Endothelial cell (in vitro differentiated cells): ENCODE measurements around the gene ALOX15B. TPM values are rescaled to one million over a fixed set of nuclear protein-coding genes. Genes with fewer than 3 reads are reported as not detected.
"Not testable (repeated sequence)": the region's sequence is repeated elsewhere in the genome, so short reads cannot be mapped to it uniquely, and the experiment has no call there.

Experiments
- DNase-seq: peaks from one replicate; pipeline ENCODE4 v3.0.0; 2021; ENCODE audit warnings: low spot score
- H3K27ac Mint-ChIP-seq: one replicate; pipeline ENCODE4 v1.8.0; 2021; ENCODE audit warnings: mixed read lengths, inconsistent platforms; ENCODE audit not compliant: unreplicated experiment
- H3K27me3 Mint-ChIP-seq: one replicate; pipeline ENCODE4 v1.8.0; 2021; ENCODE audit warnings: mild to moderate bottlenecking, moderate library complexity, mixed read lengths, inconsistent platforms; ENCODE audit not compliant: unreplicated experiment
- H3K36me3 Mint-ChIP-seq: one replicate; pipeline ENCODE4 v1.8.0; 2021; ENCODE audit warnings: mild to moderate bottlenecking, low read depth, mixed read lengths, inconsistent platforms; ENCODE audit not compliant: unreplicated experiment
- H3K4me1 Mint-ChIP-seq: one replicate; pipeline ENCODE4 v1.8.0; 2021; ENCODE audit warnings: mild to moderate bottlenecking, mixed read lengths, inconsistent platforms; ENCODE audit not compliant: unreplicated experiment
- H3K4me3 Mint-ChIP-seq: one replicate; pipeline ENCODE4 v1.8.0; 2021; ENCODE audit warnings: mild to moderate bottlenecking, mixed read lengths, inconsistent platforms; ENCODE audit not compliant: unreplicated experiment
- H3K9me3 Mint-ChIP-seq: one replicate; pipeline ENCODE4 v1.8.0; 2021; ENCODE audit warnings: mixed read lengths, inconsistent platforms; ENCODE audit not compliant: unreplicated experiment
- total RNA-seq: library from RNA; stranded (reverse); fragmentation: NEBNext Ultra II Directional; extraction: Animal tissue kit (Norgen Biotek cat#: 25700); gene quantifications from one replicate; pipeline ENCODE4 v1.2.1, GENCODE V29; 2021; ENCODE audit not compliant: unreplicated experiment
- TF ChIP-seq, protein P1 (sequence below): fragments of 200-600 bp; sonication (generic); IDR thresholded peaks from one replicate; pipeline ENCODE4 v1.5.0; 2021; ENCODE audit warnings: antibody characterized with exemption; ENCODE audit not compliant: unreplicated experiment

The ALOX15B gene
- total RNA-seq, 1 donor from 2014 or later: 0.13 TPM

GRCh38 chr17:8074554-8074953, 35.7 kb downstream of the ALOX15B start:
- peak overlapping the region; percentile 94 for H3K27ac Mint-ChIP-seq
- no peak for DNase-seq
- peaks cover 42% of the 10 kb centered on the region for H3K27me3 Mint-ChIP-seq
- H3K4me1 Mint-ChIP-seq: peaks cover 51% of the 10 kb centered on the region
- no peaks in the 10 kb centered on the region for H3K9me3 Mint-ChIP-seq
- peak overlapping the region; percentile 47 for H3K4me3 Mint-ChIP-seq
- H3K36me3 Mint-ChIP-seq: peaks cover 4% of the 10 kb centered on the region
- TF ChIP-seq, protein P1, sequence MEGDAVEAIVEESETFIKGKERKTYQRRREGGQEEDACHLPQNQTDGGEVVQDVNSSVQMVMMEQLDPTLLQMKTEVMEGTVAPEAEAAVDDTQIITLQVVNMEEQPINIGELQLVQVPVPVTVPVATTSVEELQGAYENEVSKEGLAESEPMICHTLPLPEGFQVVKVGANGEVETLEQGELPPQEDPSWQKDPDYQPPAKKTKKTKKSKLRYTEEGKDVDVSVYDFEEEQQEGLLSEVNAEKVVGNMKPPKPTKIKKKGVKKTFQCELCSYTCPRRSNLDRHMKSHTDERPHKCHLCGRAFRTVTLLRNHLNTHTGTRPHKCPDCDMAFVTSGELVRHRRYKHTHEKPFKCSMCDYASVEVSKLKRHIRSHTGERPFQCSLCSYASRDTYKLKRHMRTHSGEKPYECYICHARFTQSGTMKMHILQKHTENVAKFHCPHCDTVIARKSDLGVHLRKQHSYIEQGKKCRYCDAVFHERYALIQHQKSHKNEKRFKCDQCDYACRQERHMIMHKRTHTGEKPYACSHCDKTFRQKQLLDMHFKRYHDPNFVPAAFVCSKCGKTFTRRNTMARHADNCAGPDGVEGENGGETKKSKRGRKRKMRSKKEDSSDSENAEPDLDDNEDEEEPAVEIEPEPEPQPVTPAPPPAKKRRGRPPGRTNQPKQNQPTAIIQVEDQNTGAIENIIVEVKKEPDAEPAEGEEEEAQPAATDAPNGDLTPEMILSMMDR: no peak

- Mint-ChIP-seq H3K27me3 (peaks cover 39% of the 10 kb centered on the region), H3K4me1 (peaks cover 48% of the 10 kb centered on the region), H3K9me3 (no peaks in the 10 kb centered on the region), H3K4me3 (peak overlapping the region; percentile 47), H3K27ac (peak overlapping the region; percentile 94), H3K36me3 (peaks cover 4% of the 10 kb centered on the region)
- no peak for DNase-seq
- TF ChIP-seq, protein P1: no peak
These were observed 36.2 kb downstream of the ALOX15B start for GRCh38 chr17:8075081-8075480.

DNA sequence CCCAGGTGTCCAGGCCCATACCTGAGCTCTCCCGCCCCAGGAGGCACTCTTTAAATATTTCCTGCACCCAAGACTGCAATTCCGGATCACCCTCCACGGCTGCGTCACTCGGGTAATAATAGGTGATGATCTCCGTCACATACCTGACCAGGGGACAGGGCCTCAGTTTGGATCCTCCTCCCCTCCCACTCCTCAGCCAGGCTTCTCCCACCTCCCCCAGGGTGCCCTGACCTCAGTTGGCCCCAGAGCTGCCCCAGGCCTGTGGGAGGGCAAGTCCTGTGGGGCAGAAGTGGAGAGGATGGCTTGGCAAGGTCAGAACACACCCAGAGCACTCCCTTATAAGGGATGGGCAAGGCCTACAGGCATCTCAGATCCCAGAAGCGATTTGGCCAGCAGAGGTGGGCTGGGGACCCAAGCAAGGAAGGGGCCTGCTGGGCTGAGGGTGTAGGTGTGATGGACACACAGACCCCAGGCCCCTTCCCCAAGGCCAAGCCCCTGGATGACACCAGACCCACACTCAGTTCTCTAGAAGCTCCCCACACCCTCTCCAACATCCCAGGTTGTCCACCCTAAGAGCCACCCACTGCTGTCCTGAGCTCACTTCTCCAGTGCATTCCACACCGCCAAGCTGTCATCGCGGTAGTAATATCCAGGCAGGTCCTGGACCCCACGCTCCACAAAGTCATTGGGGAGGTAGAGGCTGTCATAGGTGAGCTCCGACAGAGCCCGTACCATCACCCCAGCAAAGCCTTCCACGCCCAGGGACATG, 36.9 kb downstream of the ALOX15B start:
- Mint-ChIP-seq H3K36me3 (peaks cover 4% of the 10 kb centered on the region), H3K4me1 (peaks cover 42% of the 10 kb centered on the region), H3K9me3 (no peaks in the 10 kb centered on the region), H3K27ac (peak overlapping the region; percentile 94), H3K4me3 (no peak overlapping the region), H3K27me3 (peaks cover 39% of the 10 kb centered on the region)
- DNase-seq: no peak
- TF ChIP-seq, protein P1: no peak

DNA sequence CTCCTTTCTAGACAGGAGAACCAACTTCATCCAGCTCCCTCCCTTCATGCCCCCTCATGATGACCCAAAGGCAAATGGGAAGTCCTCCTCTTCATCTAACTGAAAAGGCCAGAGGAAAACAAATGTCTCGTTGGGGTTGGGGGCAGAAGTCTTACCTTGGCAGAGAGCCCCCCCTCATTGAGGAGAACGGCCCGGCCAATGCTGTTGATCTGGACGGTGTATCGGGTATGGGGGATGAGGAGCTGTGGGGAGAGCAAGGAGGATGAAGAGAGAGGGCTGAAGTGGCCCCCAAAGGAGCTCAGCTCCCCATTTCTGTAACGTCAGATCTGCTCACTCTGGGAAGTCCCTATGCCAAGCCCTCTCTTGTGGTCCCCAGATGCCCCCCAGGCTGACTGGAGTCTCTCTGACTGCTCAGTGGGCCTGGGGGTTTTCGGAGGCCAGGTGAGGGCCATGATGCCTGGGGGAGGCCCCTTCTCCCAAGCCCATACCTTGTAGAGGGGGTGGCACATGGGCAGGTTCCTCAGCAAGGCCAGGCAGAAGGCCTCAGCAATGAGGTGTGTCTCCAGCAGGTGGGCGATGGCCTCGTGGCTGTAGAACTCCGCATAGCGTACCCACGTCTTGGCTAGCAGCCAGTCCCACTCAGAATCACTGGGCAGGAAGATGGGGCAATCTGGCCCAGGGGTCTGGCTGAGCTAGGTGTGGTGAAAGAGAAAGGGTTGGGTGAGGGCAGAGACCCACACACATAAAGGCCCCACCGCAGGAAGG, 37.8 kb downstream of the ALOX15B start:
- no peak for DNase-seq
- peaks cover 43% of the 10 kb centered on the region for H3K4me1 Mint-ChIP-seq
- no peak overlapping the region for H3K27ac Mint-ChIP-seq
- H3K4me3 Mint-ChIP-seq: no peak overlapping the region
- TF ChIP-seq, protein P1: no peak
- H3K9me3 Mint-ChIP-seq: no peaks in the 10 kb centered on the region
- peaks cover 4% of the 10 kb centered on the region for H3K36me3 Mint-ChIP-seq
- H3K27me3 Mint-ChIP-seq: peaks cover 42% of the 10 kb centered on the region

GRCh38 chr17:8077939-8078338, 39.1 kb downstream of the ALOX15B start:
- not testable (repeated sequence) for DNase-seq, H3K9me3 Mint-ChIP-seq, H3K36me3 Mint-ChIP-seq
- peaks cover 34% of the 10 kb centered on the region for H3K4me1 Mint-ChIP-seq
- peak overlapping the region; percentile 75 for H3K27ac Mint-ChIP-seq
- peak overlapping the region; percentile 44 for H3K4me3 Mint-ChIP-seq
- H3K27me3 Mint-ChIP-seq: peaks cover 36% of the 10 kb centered on the region
